Upper lobe of right lung (tissue), 1 donor: ENCODE data around the gene NPAS3. TPM values are rescaled to one million over a fixed set of nuclear protein-coding genes. Genes with fewer than 3 reads are reported as not detected.

Source experiments
- ATAC-seq: fragments of 200-7000 bp; cut with Tn5 transposase; one replicate; pipeline ENCODE4 v1.9.1; 2020; ENCODE audit warnings: mild to moderate bottlenecking, moderate library complexity
- DNase-seq: peaks from one replicate; pipeline ENCODE4 v3.0.0-alpha.2; 2020
- H3K27ac ChIP-seq: fragments of 200-600 bp; one replicate; pipeline ENCODE4 v1.8.0; 2022
- H3K27me3 ChIP-seq: fragments of 200-600 bp; one replicate; pipeline ENCODE4 v1.8.0; 2022; ENCODE audit warnings: mild to moderate bottlenecking
- H3K36me3 ChIP-seq: fragments of 200-600 bp; one replicate; pipeline ENCODE4 v1.8.0; 2022
- H3K4me1 ChIP-seq: fragments of 200-600 bp; one replicate; pipeline ENCODE4 v1.8.0; 2022
- H3K4me3 ChIP-seq: fragments of 200-600 bp; one replicate; pipeline ENCODE4 v1.8.0; 2022; ENCODE audit warnings: mild to moderate bottlenecking
- H3K9me3 ChIP-seq: fragments of 200-600 bp; one replicate; pipeline ENCODE4 v1.8.0; 2022
- intact Hi-C: fragments of 100-400 bp; cut with DNase I; formaldehyde crosslinking; loops from one replicate; pipeline ENCODE4 v1.11.0; 2022
- total RNA-seq: library from RNA; stranded (reverse); fragmentation: NEBNext Ultra II Directional; extraction: Animal tissue kit (Norgen Biotek cat#: 25700); gene quantifications from one replicate; pipeline ENCODE4 v1.2.1, GENCODE V29; 2021
- TF ChIP-seq, protein P1 (sequence below): fragments of 200-600 bp; IDR thresholded peaks from one replicate; pipeline ENCODE4 v1.8.0; 2022; ENCODE audit warnings: antibody characterized with exemption
- donor health status: DM: no; HTN: yes; CAD: no; lungs with severe emphysema.

NPAS3 gene
- total RNA-seq, 1 donor from 2014 or later, result 1.2 TPM

DNA sequence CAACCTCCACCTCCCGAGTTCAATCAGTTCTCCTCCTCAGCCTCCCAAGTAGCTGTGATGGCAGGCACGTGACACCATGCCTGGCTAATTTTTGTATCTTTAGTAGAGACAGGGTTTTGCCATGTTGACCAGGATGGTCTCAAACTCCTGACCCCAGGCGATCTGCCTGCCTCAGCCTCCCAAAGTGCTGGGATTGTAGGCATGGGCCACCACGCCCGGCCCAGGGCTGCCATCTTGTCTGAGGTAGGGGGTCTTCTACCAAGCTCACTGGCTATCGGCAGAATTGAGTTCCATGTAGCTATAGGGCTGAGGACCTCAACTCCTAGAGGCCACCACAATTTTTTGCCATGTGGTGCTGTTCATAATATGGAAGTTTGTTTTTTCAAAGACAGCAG is 896.6 kb downstream of the NPAS3 start:
- ATAC-seq (no peak), DNase-seq (no peak)
- Histone ChIP-seq H3K4me3 (no peak overlapping the region), H3K27me3 (no peaks in the 10 kb centered on the region), H3K27ac (no peak overlapping the region), H3K9me3 (no peaks in the 10 kb centered on the region), H3K4me1 (no peaks in the 10 kb centered on the region), H3K36me3 (no peaks in the 10 kb centered on the region)
- TF ChIP-seq, protein P1, sequence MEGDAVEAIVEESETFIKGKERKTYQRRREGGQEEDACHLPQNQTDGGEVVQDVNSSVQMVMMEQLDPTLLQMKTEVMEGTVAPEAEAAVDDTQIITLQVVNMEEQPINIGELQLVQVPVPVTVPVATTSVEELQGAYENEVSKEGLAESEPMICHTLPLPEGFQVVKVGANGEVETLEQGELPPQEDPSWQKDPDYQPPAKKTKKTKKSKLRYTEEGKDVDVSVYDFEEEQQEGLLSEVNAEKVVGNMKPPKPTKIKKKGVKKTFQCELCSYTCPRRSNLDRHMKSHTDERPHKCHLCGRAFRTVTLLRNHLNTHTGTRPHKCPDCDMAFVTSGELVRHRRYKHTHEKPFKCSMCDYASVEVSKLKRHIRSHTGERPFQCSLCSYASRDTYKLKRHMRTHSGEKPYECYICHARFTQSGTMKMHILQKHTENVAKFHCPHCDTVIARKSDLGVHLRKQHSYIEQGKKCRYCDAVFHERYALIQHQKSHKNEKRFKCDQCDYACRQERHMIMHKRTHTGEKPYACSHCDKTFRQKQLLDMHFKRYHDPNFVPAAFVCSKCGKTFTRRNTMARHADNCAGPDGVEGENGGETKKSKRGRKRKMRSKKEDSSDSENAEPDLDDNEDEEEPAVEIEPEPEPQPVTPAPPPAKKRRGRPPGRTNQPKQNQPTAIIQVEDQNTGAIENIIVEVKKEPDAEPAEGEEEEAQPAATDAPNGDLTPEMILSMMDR, result no peak
- intact Hi-C loops, result no loop called here

DNA sequence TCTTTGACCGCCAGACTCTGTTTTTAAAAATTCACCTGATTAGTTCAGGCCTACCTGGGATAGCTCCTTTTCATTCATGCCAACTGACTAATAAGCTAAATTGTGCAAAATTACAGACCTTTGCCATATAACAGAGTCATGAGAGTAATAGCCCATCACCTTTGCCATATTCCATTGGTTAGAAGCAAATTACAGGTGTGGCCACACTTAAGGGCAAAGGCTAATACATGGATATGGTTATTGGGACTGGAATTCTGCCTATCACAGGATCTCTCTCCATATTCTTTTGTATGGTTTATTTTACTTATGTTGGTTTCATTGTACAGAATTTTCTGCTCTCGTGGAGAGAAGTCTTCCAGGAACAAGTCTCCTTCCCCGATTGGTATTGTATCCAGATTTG is 897.0 kb downstream of the NPAS3 start:
- ATAC-seq (no peak), DNase-seq (no peak)
- Histone ChIP-seq H3K4me1 (no peaks in the 10 kb centered on the region), H3K27ac (no peak overlapping the region), H3K4me3 (no peak overlapping the region), H3K9me3 (no peaks in the 10 kb centered on the region), H3K36me3 (no peaks in the 10 kb centered on the region), H3K27me3 (no peaks in the 10 kb centered on the region)
- intact Hi-C loops, result no loop called here
- TF ChIP-seq, protein P1, result no peak

DNA sequence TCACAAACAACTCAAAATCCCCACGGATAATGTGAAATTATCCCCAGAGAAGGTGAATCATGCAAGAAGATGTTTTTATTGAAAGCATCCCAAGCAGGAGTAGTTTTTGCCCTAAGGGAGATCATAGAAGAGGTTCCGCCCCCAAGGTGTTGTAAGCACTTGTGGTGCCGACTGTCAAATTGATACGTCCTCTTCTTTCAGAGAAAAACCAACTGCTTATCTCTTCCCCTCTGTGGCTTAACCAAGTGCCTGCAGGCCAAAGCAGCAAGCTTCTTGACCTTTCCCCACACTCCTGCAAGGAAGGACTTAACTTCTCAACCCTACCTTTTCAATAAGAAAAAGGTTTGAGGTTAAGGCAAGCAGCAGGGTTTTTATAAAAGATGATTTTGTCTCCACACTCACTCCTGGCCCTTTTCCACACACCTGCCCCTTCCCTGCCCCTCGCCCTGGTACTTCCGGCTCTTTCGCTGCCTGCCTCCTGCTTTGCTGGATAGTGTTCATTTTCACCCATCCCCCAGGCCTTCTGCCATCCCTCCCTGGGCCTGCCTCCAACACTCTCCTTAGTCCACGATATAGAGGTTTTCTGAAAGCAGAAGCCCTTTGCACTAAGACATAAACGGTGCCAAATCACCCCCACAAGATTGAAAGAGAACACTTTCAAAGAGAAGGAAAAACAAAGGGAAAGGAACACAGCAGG is 897.7 kb downstream of the NPAS3 start:
- Histone ChIP-seq H3K9me3 (no peaks in the 10 kb centered on the region), H3K27ac (no peak overlapping the region), H3K4me1 (no peaks in the 10 kb centered on the region), H3K27me3 (no peaks in the 10 kb centered on the region), H3K4me3 (no peak overlapping the region), H3K36me3 (no peaks in the 10 kb centered on the region)
- TF ChIP-seq, protein P1, result no peak
- ATAC-seq (no peak), DNase-seq (no peak)
- intact Hi-C loops, result no loop called here

DNA sequence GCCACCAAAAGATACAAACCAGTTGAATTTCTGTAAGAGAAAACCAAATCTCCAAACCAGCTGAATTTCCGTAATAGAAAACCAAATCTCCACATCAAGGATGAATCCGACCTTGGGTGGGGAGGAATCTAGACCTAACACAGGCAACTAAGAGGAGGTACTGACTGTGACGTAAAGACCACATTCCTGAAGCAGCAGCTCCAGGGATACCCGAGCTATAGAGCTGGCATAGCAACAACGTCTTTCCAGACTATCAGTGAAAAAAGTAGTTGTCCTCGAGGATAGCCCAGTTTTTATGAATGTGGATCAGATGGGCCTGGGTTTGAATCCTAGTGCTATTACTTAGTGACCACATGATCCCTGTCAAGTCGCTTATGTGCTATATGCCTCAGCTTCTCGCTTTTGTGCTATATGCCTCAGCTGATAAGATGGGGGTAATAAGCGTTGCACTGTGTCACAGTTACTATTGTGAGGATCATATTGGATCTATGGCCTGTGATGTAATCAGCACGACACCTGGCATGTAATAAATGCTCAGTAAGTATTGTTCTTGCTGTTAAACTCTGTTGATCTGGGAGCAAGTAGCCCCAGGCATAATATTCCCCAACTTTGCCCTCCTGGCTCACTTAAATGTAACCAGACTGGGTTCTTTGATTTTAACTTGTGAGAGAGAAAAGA is 898.4 kb downstream of the NPAS3 start:
- H3K36me3 ChIP-seq, result no peaks in the 10 kb centered on the region
- no peak overlapping the region for H3K4me3 ChIP-seq
- DNase-seq (no peak), ATAC-seq (no peak)
- H3K27ac ChIP-seq, result no peak overlapping the region
- no peaks in the 10 kb centered on the region for H3K27me3 ChIP-seq
- TF ChIP-seq, protein P1, result no peak
- intact Hi-C loops, result no loop called here
- no peaks in the 10 kb centered on the region for H3K4me1 ChIP-seq
- H3K9me3 ChIP-seq, result no peaks in the 10 kb centered on the region

DNA sequence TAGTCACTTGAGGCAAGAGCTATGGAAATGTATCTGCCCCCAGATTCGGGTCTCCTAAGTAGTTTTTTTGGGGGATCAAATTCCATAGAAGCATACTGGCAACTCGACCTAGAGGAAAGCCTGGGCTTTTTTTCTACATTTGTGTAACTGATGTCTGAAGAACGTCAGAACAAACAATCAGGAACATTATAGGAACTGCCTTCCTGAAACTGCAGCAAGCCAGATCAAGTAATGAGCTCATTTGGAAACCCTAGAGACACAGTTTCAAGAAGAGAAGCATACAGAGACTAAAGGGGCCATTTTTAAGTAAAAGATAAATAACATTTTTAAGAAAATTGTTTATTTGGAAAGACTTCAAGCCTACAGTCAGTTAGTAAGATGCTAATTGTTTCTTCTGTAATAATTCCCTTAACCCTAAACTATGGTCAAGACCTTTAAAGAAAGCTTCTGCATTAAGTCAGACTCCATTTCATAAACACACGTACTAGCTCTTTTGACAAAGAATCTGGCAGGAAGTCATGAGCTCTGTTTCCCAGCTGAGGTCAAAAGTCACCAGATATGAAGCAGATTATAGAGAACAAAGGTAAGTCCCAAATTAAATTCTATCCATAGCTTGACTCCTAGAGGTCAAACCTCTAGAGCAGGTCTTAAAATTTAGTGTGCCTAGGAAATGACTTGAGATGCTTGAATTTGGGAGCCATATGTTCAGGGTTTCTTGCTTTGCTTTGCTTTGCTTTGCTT is 899.4 kb downstream of the NPAS3 start:
- TF ChIP-seq, protein P1, result no peak
- H3K27me3 ChIP-seq, result no peaks in the 10 kb centered on the region
- H3K4me1 ChIP-seq, result no peaks in the 10 kb centered on the region
- H3K27ac ChIP-seq, result no peak overlapping the region
- DNase-seq, result no peak
- H3K36me3 ChIP-seq, result no peaks in the 10 kb centered on the region
- ATAC-seq, result no peak
- intact Hi-C loops, result no loop called here
- H3K4me3 ChIP-seq, result no peak overlapping the region
- H3K9me3 ChIP-seq, result no peaks in the 10 kb centered on the region
